HG03066 (cell line): Measurements from ENCODE around the gene PABPC1L.
A peak's percentile ranks its signal among the peaks of the same experiment; 100 is the strongest.

ENCODE experiments used
- ATAC-seq: cut with Tn5 transposase; IDR thresholded peaks from one replicate; pipeline ENCODE4 v1.9.1; 2021; ENCODE audit warnings: low read depth; ENCODE audit not compliant: unreplicated experiment

PABPC1L gene

GRCh38 chr20:44963325-44964215, 53.7 kb downstream of the PABPC1L start:
- no peak for ATAC-seq

- ATAC-seq = no peak
Observed at GRCh38 chr20:44965651-44966029, 55.8 kb downstream of the PABPC1L start.

GRCh38 chr20:44966030-44966961, 56.4 kb downstream of the PABPC1L start, which contains the start of gene STK4:
STK4 (plus strand) TSS chr20:44966512; CDS start chr20:44966569, 57 bp downstream.
- peak; percentile 55 for ATAC-seq

- ATAC-seq = no peak
Observed at GRCh38 chr20:44967207-44967807, 57.4 kb downstream of the PABPC1L start.

GRCh38 chr20:44969300-44969894, 59.5 kb downstream of the PABPC1L start:
- no peak for ATAC-seq

GRCh38 chr20:44970243-44970757, 60.4 kb downstream of the PABPC1L start:
- no peak for ATAC-seq

GRCh38 chr20:44973053-44973452, 63.2 kb downstream of the PABPC1L start:
- ATAC-seq = no peak

GRCh38 chr20:44976698-44977097, 66.8 kb downstream of the PABPC1L start:
- no peak for ATAC-seq

- peak; percentile 95 for ATAC-seq
Observed at GRCh38 chr20:44979090-44979621, 69.3 kb downstream of the PABPC1L start.

GRCh38 chr20:44981736-44982406, 72.0 kb downstream of the PABPC1L start:
- no peak for ATAC-seq

- no peak for ATAC-seq
Observed at GRCh38 chr20:44983093-44983674, 73.3 kb downstream of the PABPC1L start.

- ATAC-seq = no peak
Observed at GRCh38 chr20:44988631-44989171, 78.8 kb downstream of the PABPC1L start.
